ENCODE data around the gene RNF26. TPM values are rescaled to one million over a fixed set of nuclear protein-coding genes. Genes with fewer than 3 reads are reported as not detected.

RNF26 gene
- total RNA-seq, 4 donors from 2014 or later = 10.2 to 15.1 (median 11.7) TPM

DNA sequence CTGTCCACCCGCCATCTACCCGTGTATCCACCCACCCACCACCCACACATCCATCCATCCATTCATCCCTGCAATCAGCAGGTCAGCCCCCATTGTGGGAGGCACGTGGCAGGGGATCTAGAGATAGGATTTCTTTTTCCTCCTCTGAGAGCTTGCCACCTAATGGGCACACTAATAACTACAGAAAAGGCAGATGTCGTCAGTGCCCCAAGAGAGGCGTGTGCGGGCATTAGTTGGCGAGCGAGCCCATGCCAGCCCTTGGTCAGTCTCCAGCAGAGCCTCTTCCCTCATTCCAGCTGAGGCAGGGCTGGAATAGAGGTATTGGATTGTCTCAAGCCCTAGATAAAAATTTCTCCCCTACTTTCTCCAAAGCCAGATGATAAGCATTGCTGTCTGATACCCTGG is 37.5 kb downstream of the RNF26 start:
- TF ChIP-seq, protein P1, sequence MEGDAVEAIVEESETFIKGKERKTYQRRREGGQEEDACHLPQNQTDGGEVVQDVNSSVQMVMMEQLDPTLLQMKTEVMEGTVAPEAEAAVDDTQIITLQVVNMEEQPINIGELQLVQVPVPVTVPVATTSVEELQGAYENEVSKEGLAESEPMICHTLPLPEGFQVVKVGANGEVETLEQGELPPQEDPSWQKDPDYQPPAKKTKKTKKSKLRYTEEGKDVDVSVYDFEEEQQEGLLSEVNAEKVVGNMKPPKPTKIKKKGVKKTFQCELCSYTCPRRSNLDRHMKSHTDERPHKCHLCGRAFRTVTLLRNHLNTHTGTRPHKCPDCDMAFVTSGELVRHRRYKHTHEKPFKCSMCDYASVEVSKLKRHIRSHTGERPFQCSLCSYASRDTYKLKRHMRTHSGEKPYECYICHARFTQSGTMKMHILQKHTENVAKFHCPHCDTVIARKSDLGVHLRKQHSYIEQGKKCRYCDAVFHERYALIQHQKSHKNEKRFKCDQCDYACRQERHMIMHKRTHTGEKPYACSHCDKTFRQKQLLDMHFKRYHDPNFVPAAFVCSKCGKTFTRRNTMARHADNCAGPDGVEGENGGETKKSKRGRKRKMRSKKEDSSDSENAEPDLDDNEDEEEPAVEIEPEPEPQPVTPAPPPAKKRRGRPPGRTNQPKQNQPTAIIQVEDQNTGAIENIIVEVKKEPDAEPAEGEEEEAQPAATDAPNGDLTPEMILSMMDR (IDR thresholded peaks at IDR 0.05; ENCODE audit: low read depth) = no peak

GRCh38 chr11:119372260-119373058 is 38.1 kb downstream of the RNF26 start:
- TF ChIP-seq, protein P1 (IDR thresholded peaks at IDR 0.05; ENCODE audit: low read depth) = no peak

DNA sequence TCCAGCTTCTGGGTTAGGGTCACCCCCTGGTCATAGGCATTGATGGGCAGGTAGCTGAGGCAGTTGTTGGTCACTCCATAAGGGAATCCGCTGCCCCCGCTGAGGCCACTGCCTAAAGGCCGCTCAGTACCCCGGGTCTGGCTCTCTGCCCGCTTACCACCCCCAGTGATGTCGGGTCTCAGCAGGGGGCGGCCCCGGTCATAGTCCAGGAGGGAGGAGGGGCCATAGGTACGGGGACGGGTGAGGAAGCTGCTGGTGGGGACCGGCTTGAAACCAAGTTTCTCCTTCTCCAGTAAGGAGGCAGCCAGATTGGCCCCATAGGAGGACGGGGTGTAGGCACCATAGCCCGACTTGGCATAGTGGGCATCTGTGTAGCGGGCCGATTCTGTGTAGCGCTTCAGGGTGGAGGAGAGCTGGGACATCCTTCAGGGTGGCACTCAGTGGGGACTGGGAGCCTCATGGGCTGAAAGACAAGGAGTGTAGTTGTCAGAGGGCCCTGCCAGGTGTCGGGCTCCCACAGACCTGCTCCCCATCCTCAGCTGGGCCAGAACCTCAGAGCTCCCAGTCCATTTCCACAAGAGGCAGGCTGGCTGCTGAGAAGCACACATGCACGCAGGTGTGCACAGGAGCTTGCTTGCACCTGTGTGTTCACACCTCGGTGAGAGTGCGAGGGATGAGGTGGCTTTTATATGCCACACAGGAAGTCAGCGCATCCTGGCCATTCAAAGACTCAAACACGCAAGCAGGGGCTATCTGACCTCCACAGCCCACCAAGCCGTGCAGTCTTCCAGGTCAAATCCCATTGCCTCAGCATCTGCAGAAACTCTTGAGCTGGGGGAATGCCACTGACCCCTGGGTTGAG is 39.0 kb downstream of the RNF26 start:
- TF ChIP-seq, protein P1 (IDR thresholded peaks at IDR 0.05; ENCODE audit: low read depth) = no peak

DNA sequence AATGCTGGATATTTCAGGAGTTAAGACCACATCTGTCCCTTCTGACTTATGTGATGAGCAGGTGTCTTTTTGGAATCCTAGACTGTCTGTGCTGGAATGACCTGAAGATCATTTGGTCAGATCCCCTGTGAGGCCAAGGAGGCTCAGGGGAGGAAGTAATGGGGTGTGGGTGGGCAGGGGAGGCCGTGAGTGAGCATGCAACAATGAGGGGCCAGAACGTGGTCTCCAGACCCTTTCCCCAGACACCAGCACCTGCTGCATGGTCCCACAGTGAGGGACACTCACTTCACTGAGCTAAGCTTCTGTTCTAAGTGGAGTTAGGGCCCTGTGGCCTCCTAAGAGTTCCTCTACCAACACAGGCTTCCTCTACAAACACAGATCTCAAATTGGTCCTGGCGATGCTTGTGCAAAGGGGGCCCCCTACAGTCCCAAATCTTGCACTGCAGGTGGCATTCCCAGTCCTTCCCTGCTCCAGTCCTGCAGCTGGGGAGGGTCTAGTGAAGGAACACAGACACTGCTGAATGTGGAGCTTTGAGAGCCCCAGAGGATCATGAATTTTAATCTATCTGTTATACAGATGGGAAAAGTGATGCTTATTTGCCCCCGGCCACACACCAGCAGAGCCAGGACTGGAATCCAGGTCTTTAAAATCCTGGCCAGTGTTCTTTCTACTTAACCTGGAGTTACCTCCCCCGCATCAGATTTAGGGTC is 39.7 kb downstream of the RNF26 start:
- TF ChIP-seq, protein P1 (IDR thresholded peaks at IDR 0.05; ENCODE audit: low read depth) = no peak

- TF ChIP-seq, protein P1 (IDR thresholded peaks at IDR 0.05; ENCODE audit: low read depth) = no peak
These were observed 40.5 kb downstream of the RNF26 start for GRCh38 chr11:119374632-119375336.

DNA sequence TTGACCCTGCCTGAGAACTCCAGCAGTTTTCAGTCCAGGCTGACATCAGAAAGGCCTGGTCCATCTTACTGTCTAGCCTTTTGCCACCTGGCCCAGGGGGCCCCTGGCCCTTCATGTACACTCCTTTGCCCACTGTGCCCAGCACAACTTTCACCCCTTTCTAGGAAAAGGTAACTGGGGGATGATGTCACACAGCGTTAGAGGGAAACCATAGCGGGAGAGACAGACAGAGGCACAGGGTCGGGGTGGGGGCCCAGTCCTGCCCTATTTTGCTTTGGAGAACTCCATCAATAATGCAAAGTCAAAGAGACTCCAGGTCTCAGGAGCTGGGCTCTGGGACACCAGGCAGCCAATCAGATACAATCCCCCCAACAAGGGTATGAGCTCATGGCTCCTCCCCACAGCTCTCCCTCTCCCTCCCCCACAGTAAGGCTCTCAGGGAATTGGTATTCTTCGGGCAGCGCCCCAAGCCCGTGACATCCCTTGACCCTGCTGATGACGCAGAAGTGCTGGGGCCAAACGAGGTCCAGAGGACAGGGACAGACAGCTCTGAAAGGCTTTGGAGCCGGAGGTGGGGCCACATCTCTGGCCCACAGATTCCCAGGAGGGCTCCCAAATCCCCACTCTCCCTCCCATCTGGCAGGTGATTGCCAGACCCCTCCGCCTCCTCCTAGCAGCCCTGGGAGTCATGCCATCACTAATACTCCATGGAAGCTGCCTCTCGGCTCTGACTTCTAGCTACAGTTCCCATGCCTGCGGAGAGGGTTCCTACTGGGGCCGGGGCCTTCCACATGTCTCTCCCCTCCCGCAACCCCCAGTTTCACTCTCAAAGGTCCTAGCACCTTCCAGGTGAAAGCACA is 41.2 kb downstream of the RNF26 start:
- TF ChIP-seq, protein P1 (IDR thresholded peaks at IDR 0.05; ENCODE audit: low read depth) = no peak
